GM23338 (cell line): ENCODE data around the gene PADI1.

ENCODE experiments used
- CREB1 ChIP-seq: fragments of 250-450 bp; sonication (Bioruptor Pico); IDR thresholded peaks from 2 replicates; pipeline ENCODE4 v1.5.0; 2020; ENCODE audit warnings: low read depth, mild to moderate bottlenecking, moderate library complexity
- EZH2 ChIP-seq: fragments of 200-600 bp; sonication (generic); IDR thresholded peaks from one replicate; pipeline ENCODE4 v1.8.0; 2017; ENCODE audit warnings: antibody characterized with exemption, mild to moderate bottlenecking, low read depth; ENCODE audit not compliant: unreplicated experiment
- EZH2phosphoT487 ChIP-seq: fragments of 200-600 bp; sonication (generic); IDR thresholded peaks from one replicate; pipeline ENCODE4 v1.8.1; 2018; ENCODE audit warnings: antibody characterized with exemption; ENCODE audit not compliant: unreplicated experiment
- TF ChIP-seq, protein P1 (sequence below), 2 experiments: fragments of 200-600 bp in 1 of 2; sonication (generic) in 1 of 2; conservative IDR thresholded peaks; 2 replicates each; pipeline versions ENCODE4 v1.5.1 to v1.6.1; 2016 to 2017; ENCODE audit warnings: antibody characterized with exemption in 2 of 2, low read depth in 2 of 2, mild to moderate bottlenecking in 2 of 2, moderate library complexity in 1 of 2
- TF ChIP-seq, protein P2 (sequence below): IDR thresholded peaks from one replicate; pipeline ENCODE4 v1.6.1; 2018; ENCODE audit warnings: antibody characterized with exemption; ENCODE audit not compliant: unreplicated experiment

DNA sequence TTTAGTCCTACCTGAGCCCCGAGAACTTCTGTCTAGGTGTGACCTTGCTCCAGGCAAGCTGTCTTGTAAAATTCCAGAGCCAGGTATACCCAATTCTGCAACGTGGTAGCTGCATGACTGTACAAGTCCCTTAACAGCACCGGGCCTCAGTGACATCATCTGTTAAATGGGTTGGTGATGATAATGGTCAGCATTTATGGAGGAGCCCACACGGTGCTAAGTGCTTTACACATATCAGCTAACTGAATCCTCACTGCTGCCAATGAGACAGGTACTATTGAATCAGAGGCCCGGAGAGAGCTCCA lies 37.2 kb upstream of the PADI1 start:
- TF ChIP-seq, protein P1, sequence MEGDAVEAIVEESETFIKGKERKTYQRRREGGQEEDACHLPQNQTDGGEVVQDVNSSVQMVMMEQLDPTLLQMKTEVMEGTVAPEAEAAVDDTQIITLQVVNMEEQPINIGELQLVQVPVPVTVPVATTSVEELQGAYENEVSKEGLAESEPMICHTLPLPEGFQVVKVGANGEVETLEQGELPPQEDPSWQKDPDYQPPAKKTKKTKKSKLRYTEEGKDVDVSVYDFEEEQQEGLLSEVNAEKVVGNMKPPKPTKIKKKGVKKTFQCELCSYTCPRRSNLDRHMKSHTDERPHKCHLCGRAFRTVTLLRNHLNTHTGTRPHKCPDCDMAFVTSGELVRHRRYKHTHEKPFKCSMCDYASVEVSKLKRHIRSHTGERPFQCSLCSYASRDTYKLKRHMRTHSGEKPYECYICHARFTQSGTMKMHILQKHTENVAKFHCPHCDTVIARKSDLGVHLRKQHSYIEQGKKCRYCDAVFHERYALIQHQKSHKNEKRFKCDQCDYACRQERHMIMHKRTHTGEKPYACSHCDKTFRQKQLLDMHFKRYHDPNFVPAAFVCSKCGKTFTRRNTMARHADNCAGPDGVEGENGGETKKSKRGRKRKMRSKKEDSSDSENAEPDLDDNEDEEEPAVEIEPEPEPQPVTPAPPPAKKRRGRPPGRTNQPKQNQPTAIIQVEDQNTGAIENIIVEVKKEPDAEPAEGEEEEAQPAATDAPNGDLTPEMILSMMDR (conservative IDR thresholded peaks at IDR 0.05; ENCODE audit: low read depth in 2 of 2): no peak
- TF ChIP-seq, protein P2, sequence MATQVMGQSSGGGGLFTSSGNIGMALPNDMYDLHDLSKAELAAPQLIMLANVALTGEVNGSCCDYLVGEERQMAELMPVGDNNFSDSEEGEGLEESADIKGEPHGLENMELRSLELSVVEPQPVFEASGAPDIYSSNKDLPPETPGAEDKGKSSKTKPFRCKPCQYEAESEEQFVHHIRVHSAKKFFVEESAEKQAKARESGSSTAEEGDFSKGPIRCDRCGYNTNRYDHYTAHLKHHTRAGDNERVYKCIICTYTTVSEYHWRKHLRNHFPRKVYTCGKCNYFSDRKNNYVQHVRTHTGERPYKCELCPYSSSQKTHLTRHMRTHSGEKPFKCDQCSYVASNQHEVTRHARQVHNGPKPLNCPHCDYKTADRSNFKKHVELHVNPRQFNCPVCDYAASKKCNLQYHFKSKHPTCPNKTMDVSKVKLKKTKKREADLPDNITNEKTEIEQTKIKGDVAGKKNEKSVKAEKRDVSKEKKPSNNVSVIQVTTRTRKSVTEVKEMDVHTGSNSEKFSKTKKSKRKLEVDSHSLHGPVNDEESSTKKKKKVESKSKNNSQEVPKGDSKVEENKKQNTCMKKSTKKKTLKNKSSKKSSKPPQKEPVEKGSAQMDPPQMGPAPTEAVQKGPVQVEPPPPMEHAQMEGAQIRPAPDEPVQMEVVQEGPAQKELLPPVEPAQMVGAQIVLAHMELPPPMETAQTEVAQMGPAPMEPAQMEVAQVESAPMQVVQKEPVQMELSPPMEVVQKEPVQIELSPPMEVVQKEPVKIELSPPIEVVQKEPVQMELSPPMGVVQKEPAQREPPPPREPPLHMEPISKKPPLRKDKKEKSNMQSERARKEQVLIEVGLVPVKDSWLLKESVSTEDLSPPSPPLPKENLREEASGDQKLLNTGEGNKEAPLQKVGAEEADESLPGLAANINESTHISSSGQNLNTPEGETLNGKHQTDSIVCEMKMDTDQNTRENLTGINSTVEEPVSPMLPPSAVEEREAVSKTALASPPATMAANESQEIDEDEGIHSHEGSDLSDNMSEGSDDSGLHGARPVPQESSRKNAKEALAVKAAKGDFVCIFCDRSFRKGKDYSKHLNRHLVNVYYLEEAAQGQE: no peak
- no peak for TF ChIP-seq EZH2
- no peak for TF ChIP-seq CREB1
- TF ChIP-seq EZH2phosphoT487: no peak
